Activated B cell treated with CpG ODN at 0.5 μM for 24 hours (primary cell): Measurements from ENCODE around the gene CCDC194. TPM values are rescaled to one million over a fixed set of nuclear protein-coding genes. Genes with fewer than 3 reads are reported as not detected.
A peak's percentile ranks its signal among the peaks of the same experiment; 100 is the strongest.

Experiments
- ATAC-seq: fragments of 200-7000 bp; cut with Tn5 transposase; one replicate; pipeline ENCODE4 v1.10.0; 2021; ENCODE audit warnings: low read depth, mild to moderate bottlenecking, moderate library complexity
- CTCF ChIA-PET: fragments of 350-600 bp; sonication (Branson Sonifier 250); formaldehyde crosslinking; loops from one replicate; lab custom pipeline; 2021; ENCODE audit warnings: antibody characterized with exemption; lab: Charles Lee
- POLR2A ChIA-PET: fragments of 350-600 bp; sonication (Branson Sonifier 250); formaldehyde crosslinking; loops from one replicate; lab custom pipeline; 2021; ENCODE audit warnings: antibody characterized with exemption; lab: Charles Lee
- DNase-seq: peaks from one replicate; pipeline ENCODE4 v3.0.0; 2022
- H3K27ac Mint-ChIP-seq: one replicate; pipeline ENCODE4 v1.8.0; 2020; ENCODE audit warnings: mixed read lengths
- H3K27me3 Mint-ChIP-seq: one replicate; pipeline ENCODE4 v1.8.0; 2021; ENCODE audit warnings: mixed read lengths
- H3K36me3 Mint-ChIP-seq: one replicate; pipeline ENCODE4 v1.8.0; 2021; ENCODE audit warnings: low read depth, mixed read lengths
- H3K4me1 Mint-ChIP-seq: one replicate; pipeline ENCODE4 v1.8.0; 2021; ENCODE audit warnings: mixed read lengths
- H3K4me3 Mint-ChIP-seq: one replicate; pipeline ENCODE4 v1.8.0; 2020; ENCODE audit warnings: mild to moderate bottlenecking, mixed read lengths
- H3K9me3 Mint-ChIP-seq: one replicate; pipeline ENCODE4 v1.8.0; 2020; ENCODE audit warnings: mixed read lengths
- intact Hi-C: fragments of 100-400 bp; cut with micrococcal nuclease; formaldehyde crosslinking; loops from one replicate; pipeline ENCODE4 v1.15.1; 2024
- total RNA-seq: library from RNA; stranded (reverse); gene quantifications from 2 replicates; pipeline ENCODE4 v1.2.3, GENCODE V29; 2022
- TF ChIP-seq, protein P1 (sequence below): fragments of 200-600 bp; IDR thresholded peaks from one replicate; pipeline ENCODE4 v1.8.0; 2022; ENCODE audit warnings: antibody characterized with exemption, mild to moderate bottlenecking

The CCDC194 gene
- total RNA-seq, 1 donor from 2014 or later = 3.9 TPM

DNA sequence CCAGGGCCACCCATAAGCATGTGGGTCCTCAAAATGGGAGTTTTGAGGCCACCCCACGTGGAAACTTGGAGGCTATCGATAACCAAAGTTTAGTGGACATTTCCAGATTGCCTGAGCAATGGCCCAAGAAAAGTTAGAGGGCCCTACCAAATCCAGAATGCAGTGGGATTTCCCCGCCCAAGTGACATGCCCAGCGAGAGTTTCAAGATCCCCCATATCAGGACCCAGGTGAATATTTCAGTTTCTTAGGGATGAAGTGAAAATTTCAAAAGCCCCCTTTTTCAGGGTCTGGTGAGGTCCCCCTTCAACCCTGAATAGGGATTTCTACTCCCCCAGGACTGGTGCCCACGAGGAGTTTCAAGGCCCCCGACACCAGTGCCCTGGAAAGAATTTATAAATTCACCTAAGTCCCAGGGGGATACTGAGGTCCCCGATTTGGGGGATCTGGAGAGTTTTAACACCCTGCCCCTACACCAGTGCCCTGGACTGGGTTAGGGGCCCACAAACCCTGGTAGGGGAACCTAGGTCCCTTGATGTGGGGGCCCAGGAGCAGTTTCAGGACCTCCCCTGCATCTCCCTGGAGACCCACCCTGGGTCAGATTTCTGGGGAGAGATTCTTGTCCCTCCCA lies 10.7 kb upstream of the CCDC194 start:
- ChIA-PET CTCF (interaction anchor here (1.1 kb wide), 1 partner anchor 15 kb away, joined by 5 read pairs; the partner anchor contains the start of gene MVB12A), POLR2A (interaction anchor here (0.5 to 3.3 kb wide), 18 partner anchors 9 to 984 kb away, joined by 3 to 60 read pairs (median 4); partner anchors contain the start of genes BABAM1, CCDC194, MVB12A and PGLS)
- Mint-ChIP-seq H3K27ac (peak overlapping the region; percentile 93), H3K27me3 (no peaks in the 10 kb centered on the region), H3K4me3 (peak overlapping the region; percentile 92), H3K9me3 (no peaks in the 10 kb centered on the region), H3K36me3 (peaks cover 41% of the 10 kb centered on the region), H3K4me1 (peaks cover 49% of the 10 kb centered on the region)
- intact Hi-C loops = loop anchor here (1.0 to 5.0 kb wide), 5 partner anchors 13 to 108 kb away; partner anchors contain the start of genes PGLS and TMEM221
- no peak for DNase-seq
- TF ChIP-seq, protein P1, sequence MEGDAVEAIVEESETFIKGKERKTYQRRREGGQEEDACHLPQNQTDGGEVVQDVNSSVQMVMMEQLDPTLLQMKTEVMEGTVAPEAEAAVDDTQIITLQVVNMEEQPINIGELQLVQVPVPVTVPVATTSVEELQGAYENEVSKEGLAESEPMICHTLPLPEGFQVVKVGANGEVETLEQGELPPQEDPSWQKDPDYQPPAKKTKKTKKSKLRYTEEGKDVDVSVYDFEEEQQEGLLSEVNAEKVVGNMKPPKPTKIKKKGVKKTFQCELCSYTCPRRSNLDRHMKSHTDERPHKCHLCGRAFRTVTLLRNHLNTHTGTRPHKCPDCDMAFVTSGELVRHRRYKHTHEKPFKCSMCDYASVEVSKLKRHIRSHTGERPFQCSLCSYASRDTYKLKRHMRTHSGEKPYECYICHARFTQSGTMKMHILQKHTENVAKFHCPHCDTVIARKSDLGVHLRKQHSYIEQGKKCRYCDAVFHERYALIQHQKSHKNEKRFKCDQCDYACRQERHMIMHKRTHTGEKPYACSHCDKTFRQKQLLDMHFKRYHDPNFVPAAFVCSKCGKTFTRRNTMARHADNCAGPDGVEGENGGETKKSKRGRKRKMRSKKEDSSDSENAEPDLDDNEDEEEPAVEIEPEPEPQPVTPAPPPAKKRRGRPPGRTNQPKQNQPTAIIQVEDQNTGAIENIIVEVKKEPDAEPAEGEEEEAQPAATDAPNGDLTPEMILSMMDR = no peak
- ATAC-seq = no peak

- DNase-seq (no peak), ATAC-seq (no peak)
- Mint-ChIP-seq H3K9me3 (no peaks in the 10 kb centered on the region), H3K4me3 (peak overlapping the region; percentile 92), H3K36me3 (peaks cover 42% of the 10 kb centered on the region), H3K27me3 (no peaks in the 10 kb centered on the region), H3K4me1 (peaks cover 48% of the 10 kb centered on the region), H3K27ac (peak overlapping the region; percentile 93)
- CTCF ChIA-PET = no interaction called here
- POLR2A ChIA-PET = interaction anchor here (0.6 to 1.1 kb wide), 3 partner anchors 44 to 985 kb away, joined by 3 to 6 read pairs (median 3); no protein-coding TSS in a partner anchor
- TF ChIP-seq, protein P1 = no peak
- intact Hi-C loops = loop anchor here (2.0 kb wide), 1 partner anchor 65 kb away; no protein-coding TSS in a partner anchor
Measured at GRCh38 chr19:17404015-17404414, 10.0 kb upstream of the CCDC194 start.

- POLR2A ChIA-PET = interaction anchor here (0.6 to 1.1 kb wide), 2 partner anchors 43 to 600 kb away, joined by 3 read pairs; no protein-coding TSS in a partner anchor
- H3K27ac Mint-ChIP-seq = no peak overlapping the region
- CTCF ChIA-PET = no interaction called here
- peaks cover 48% of the 10 kb centered on the region for H3K4me1 Mint-ChIP-seq
- H3K4me3 Mint-ChIP-seq = peak overlapping the region; percentile 92
- H3K9me3 Mint-ChIP-seq = no peaks in the 10 kb centered on the region
- H3K36me3 Mint-ChIP-seq = peaks cover 46% of the 10 kb centered on the region
- DNase-seq (no peak), ATAC-seq (peak; percentile 20)
- TF ChIP-seq, protein P1 = no peak
- no peaks in the 10 kb centered on the region for H3K27me3 Mint-ChIP-seq
- intact Hi-C loops = no loop called here
Measured at GRCh38 chr19:17402982-17403855, 9.2 kb upstream of the CCDC194 start.

DNA sequence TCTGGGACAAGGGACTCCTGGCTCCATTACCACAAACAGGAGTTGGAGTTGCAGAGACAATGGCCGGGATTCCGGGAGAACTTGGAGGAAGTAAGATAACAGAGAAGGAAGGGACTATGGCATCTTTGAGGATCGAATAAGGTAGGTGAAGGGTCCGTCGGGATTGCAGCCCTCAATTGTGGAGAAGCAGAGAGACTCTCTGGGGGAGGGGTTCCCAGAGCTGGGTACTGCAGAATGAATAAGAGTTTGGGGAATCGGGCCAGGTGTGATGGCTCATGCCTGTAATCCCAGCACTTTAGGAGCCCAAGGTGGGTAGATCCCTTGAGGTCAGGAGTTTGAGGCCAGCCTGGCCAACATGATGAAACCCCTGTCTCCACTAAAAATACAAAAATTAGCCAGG lies 7.6 kb upstream of the CCDC194 start:
- ChIA-PET POLR2A (interaction anchor here (0.8 kb wide), 1 partner anchor 624 kb away, joined by 3 read pairs; no protein-coding TSS in a partner anchor), CTCF (no interaction called here)
- Mint-ChIP-seq H3K36me3 (peaks cover 50% of the 10 kb centered on the region), H3K4me1 (peaks cover 33% of the 10 kb centered on the region), H3K9me3 (no peaks in the 10 kb centered on the region), H3K27ac (no peak overlapping the region), H3K4me3 (no peak overlapping the region), H3K27me3 (no peaks in the 10 kb centered on the region)
- TF ChIP-seq, protein P1 = no peak
- ATAC-seq (no peak), DNase-seq (no peak)
- intact Hi-C loops = no loop called here
